NT2/D1 (cell line): Measurements from ENCODE around the gene TENM4.

Experiments
- DNase-seq: peaks from one replicate; pipeline ENCODE4 v3.0.0-alpha.2; 2011; ENCODE audit warnings: low read depth, low spot score
- H3K27me3 ChIP-seq: 2 replicates; pipeline ENCODE4 v1.6.0; 2011; ENCODE audit warnings: mild to moderate bottlenecking; ENCODE audit not compliant: insufficient read length, insufficient read depth
- H3K36me3 ChIP-seq: 2 replicates; pipeline ENCODE4 v1.6.1; 2011; ENCODE audit warnings: mild to moderate bottlenecking, low read length, mixed read lengths; ENCODE audit not compliant: insufficient read depth, insufficient read length
- H3K4me1 ChIP-seq: 2 replicates; pipeline ENCODE4 v1.5.1; 2011; ENCODE audit not compliant: insufficient read depth, insufficient read length
- H3K4me3 ChIP-seq: 2 replicates; pipeline ENCODE4 v1.5.1; 2011; ENCODE audit warnings: low read depth; ENCODE audit not compliant: insufficient read length
- H3K9ac ChIP-seq: 2 replicates; pipeline ENCODE4 v1.6.0; 2011; ENCODE audit warnings: low read depth; ENCODE audit not compliant: insufficient read length
- H3K9me3 ChIP-seq: 2 replicates; pipeline ENCODE4 v1.5.1; 2011; ENCODE audit warnings: mild to moderate bottlenecking, low read length; ENCODE audit not compliant: insufficient read depth
- SUZ12 ChIP-seq: IDR thresholded peaks from 2 replicates; pipeline ENCODE4 v1.6.1; 2011; ENCODE audit not compliant: insufficient read length, insufficient read depth; ENCODE audit errors: extremely low read depth
- YY1 ChIP-seq: IDR thresholded peaks from 2 replicates; pipeline ENCODE4 v1.6.1; 2011; ENCODE audit not compliant: insufficient read length, insufficient read depth
- ZNF274 ChIP-seq: IDR thresholded peaks from 2 replicates; pipeline ENCODE4 v1.6.1; 2011; ENCODE audit warnings: mild to moderate bottlenecking, low read depth, low read length

Gene TENM4

GRCh38 chr11:78657441-78657840 lies 783.4 kb downstream of the TENM4 start:
- H3K36me3 ChIP-seq, result peaks cover 8% of the 10 kb centered on the region
- H3K9ac ChIP-seq, result no peak overlapping the region
- peaks cover 4% of the 10 kb centered on the region for H3K4me1 ChIP-seq
- DNase-seq, result no peak
- H3K27me3 ChIP-seq, result no peaks in the 10 kb centered on the region
- no peaks in the 10 kb centered on the region for H3K9me3 ChIP-seq
- TF ChIP-seq SUZ12 (no peak), YY1 (no peak), ZNF274 (no peak)
- no peak overlapping the region for H3K4me3 ChIP-seq

DNA sequence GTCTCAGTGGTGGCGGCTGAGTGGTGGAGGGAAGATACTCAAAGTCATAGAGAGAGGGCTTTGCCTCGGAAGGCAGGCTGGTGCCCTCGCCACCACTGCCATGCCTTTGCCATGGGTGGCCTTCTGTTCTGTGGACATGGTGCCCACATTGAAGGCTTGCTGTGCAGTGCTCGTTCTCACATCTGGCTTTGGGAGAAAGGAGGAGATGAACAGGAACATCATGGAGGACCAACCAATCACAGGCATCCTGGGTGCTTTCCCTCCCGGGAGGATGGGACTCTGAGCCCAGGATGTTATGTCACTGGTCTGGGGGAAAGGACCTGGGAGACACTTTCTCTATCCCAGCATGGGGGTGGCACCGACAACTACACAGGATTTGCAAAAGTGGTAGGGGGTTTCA lies 783.8 kb downstream of the TENM4 start:
- Histone ChIP-seq H3K9me3 (no peaks in the 10 kb centered on the region), H3K4me1 (peaks cover 4% of the 10 kb centered on the region), H3K27me3 (no peaks in the 10 kb centered on the region), H3K9ac (no peak overlapping the region), H3K4me3 (no peak overlapping the region), H3K36me3 (peaks cover 8% of the 10 kb centered on the region)
- TF ChIP-seq SUZ12 (no peak), ZNF274 (no peak), YY1 (no peak)
- DNase-seq, result no peak

DNA sequence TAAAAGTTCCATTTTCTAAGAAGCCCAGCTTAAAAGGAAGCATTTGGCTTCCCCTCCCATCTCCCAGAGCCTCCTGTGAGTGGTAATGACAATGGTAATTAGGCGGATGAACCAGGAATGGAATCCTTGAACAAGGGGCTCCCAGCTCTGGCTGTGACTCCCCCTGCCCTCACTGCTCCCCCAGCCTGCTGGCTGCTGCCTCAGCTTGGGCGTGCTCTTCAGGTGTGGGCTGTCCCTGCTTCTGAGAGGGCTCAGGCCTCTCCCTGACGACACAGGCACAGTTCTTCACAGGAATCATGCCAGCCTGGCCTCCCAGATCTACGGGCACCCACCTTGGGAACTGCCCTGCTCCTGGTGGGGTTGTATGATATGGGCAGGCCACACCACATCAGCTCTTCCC lies 784.5 kb downstream of the TENM4 start:
- Histone ChIP-seq H3K36me3 (peaks cover 5% of the 10 kb centered on the region), H3K4me3 (no peak overlapping the region), H3K27me3 (no peaks in the 10 kb centered on the region), H3K9me3 (no peaks in the 10 kb centered on the region), H3K4me1 (peaks cover 4% of the 10 kb centered on the region), H3K9ac (no peak overlapping the region)
- TF ChIP-seq ZNF274 (no peak), YY1 (no peak), SUZ12 (no peak)
- no peak for DNase-seq

DNA sequence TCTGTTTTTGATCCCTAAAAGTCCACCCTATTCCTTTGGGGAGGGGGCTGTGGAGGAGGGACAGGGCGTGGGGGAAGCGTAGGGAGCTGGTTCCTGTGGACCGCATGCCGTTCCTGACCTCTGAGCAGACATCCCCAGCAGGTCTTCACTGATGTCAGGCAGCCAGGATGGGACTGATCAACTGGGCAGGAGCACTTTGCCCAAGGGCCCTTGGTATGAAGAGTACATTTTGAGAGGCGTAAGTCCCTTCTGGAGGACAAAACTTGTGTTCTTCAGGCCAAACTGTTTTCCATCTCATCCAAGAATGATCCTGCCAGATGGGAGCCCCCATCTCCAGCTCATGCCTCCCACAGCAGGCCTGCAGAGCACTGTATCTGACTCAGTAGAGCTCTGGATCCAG lies 785.3 kb downstream of the TENM4 start:
- H3K27me3 ChIP-seq, result no peaks in the 10 kb centered on the region
- H3K4me1 ChIP-seq, result peaks cover 6% of the 10 kb centered on the region
- H3K9me3 ChIP-seq, result no peaks in the 10 kb centered on the region
- H3K36me3 ChIP-seq, result peaks cover 2% of the 10 kb centered on the region
- no peak overlapping the region for H3K4me3 ChIP-seq
- no peak for DNase-seq
- no peak overlapping the region for H3K9ac ChIP-seq
- TF ChIP-seq ZNF274, result no peak
- TF ChIP-seq YY1, result no peak
- no peak for TF ChIP-seq SUZ12

DNA sequence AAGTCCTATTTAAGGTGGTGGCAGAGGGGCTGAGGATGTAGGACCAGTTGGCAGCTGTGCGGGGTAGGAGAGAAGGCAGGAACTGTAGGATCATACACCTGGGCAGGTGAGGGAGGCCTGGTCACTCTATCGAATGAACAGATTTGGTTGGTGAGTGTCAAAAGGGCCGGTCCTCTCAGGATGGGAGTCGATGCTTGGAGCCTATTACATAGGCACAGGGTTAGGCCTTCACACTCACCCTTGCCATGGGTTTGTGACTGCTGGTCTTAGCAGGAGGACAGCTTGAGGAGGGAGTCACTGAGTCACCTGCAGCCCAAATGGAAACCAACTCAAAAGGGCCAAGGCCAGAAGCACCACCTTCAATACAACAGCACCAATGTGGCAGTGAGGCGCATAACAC lies 786.0 kb downstream of the TENM4 start:
- Histone ChIP-seq H3K4me3 (no peak overlapping the region), H3K9me3 (no peaks in the 10 kb centered on the region), H3K4me1 (peaks cover 6% of the 10 kb centered on the region), H3K9ac (no peak overlapping the region), H3K27me3 (no peaks in the 10 kb centered on the region), H3K36me3 (peaks cover 2% of the 10 kb centered on the region)
- no peak for DNase-seq
- no peak for TF ChIP-seq YY1
- TF ChIP-seq SUZ12, result no peak
- no peak for TF ChIP-seq ZNF274

DNA sequence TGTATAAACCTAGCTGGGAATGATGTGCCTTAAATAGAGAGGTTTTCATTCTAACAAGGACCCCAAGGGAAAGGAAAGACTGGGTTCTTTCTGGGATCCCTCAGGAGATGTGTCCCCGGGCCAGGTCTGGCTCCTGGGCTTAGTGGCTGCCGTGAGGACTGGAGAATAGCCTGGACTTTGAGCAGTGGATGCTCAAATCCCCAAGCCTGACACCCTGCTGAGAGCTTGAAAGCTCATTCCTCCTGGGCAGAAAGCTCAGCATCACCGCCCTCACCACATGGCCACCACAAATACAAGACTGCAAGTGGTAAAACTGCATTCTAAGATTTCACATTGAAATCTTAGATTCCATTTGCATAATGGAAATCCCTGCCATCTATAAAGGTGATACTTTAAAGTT lies 786.8 kb downstream of the TENM4 start:
- H3K27me3 ChIP-seq, result no peaks in the 10 kb centered on the region
- no peak for TF ChIP-seq ZNF274
- peaks cover 2% of the 10 kb centered on the region for H3K36me3 ChIP-seq
- H3K4me1 ChIP-seq, result peaks cover 6% of the 10 kb centered on the region
- DNase-seq, result no peak
- H3K9ac ChIP-seq, result no peak overlapping the region
- no peaks in the 10 kb centered on the region for H3K9me3 ChIP-seq
- no peak overlapping the region for H3K4me3 ChIP-seq

GRCh38 chr11:78653294-78653909 lies 787.4 kb downstream of the TENM4 start:
- DNase-seq, result no peak
- Histone ChIP-seq H3K4me3 (no peak overlapping the region), H3K9me3 (no peaks in the 10 kb centered on the region), H3K4me1 (peaks cover 6% of the 10 kb centered on the region), H3K36me3 (peaks cover 1% of the 10 kb centered on the region), H3K9ac (peak overlapping the region; percentile 4), H3K27me3 (no peaks in the 10 kb centered on the region)
- TF ChIP-seq ZNF274 (no peak), YY1 (no peak), SUZ12 (no peak)

DNA sequence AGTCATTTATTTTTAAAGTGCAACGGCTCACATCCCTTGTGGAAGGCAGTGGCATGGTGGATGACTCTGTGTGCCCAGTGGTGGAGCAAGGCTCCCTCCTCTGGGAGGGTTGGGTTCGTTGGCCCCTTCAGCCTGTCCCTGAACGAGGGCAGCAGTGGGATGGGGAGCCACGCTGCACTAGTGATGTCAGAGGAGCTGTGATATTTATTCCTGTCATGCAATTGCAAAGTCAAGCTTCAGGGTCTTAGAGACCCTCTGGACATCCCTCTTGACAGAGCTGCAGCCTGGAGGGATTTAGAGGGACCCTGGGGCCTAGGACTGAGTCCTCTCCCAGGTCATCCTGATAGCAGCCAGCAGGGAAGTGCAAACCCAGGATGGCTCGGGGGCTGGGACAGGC lies 788.0 kb downstream of the TENM4 start:
- H3K4me1 ChIP-seq, result peaks cover 6% of the 10 kb centered on the region
- no peaks in the 10 kb centered on the region for H3K9me3 ChIP-seq
- DNase-seq, result no peak
- no peak overlapping the region for H3K9ac ChIP-seq
- no peaks in the 10 kb centered on the region for H3K27me3 ChIP-seq
- no peak overlapping the region for H3K4me3 ChIP-seq
- H3K36me3 ChIP-seq, result no peaks in the 10 kb centered on the region
- TF ChIP-seq YY1 (no peak), SUZ12 (no peak), ZNF274 (no peak)
